Breast epithelium (tissue), 3 donors: ENCODE measurements around the gene MDC1.

Experiments used
- POLR2A ChIP-seq: fragments of 450-650 bp; IDR thresholded peaks from one replicate; pipeline ENCODE4 v1.6.1; 2016; ENCODE audit warnings: antibody characterized with exemption, mild to moderate bottlenecking, moderate library complexity
- POLR2AphosphoS5 ChIP-seq, 3 donors: sonication (generic); formaldehyde crosslinking; IDR thresholded peaks; one replicate each; pipeline ENCODE4 v1.6.1; 2017; ENCODE audit warnings: antibody characterized with exemption in 3 of 3
- TF ChIP-seq, protein P1 (sequence below), 3 donors: fragments of 450-650 bp; IDR thresholded peaks; one replicate each; pipeline ENCODE4 v1.5.1; 2016 to 2017; ENCODE audit warnings: antibody characterized with exemption in 3 of 3, mild to moderate bottlenecking in 3 of 3, moderate library complexity in 3 of 3

DNA sequence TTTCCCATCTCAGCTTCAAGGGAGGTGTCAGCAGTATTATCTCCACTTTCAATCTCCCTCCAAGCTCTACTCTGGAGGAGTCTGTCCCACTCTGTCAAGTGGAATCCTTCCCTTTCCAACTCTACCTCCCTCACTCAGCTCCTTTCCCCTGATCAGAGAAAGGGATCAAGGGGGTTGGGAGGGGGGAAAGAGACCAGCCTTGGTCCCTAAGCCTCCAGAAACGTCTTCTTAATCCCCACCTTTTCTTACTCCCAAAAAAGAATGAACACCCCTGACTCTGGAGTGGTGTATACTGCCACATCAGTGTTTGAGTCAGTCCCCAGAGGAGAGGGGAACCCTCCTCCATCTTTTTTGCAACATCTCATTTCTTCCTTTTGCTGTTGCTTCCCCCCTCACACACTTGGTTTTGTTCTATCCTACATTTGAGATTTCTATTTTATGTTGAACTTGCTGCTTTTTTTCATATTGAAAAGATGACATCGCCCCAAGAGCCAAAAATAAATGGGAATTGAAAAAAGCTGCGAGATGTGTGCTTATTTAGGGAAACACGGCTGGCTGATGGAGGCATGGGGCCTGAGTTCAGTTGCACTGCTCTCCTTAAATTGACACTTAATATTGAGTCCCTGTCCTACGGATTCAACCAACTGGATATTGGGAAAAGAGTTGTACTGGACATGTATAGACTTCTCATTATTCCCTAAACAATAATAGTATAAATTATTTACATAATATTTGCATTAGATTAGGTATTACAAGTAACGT lies 8.0 kb upstream of the MDC1 start:
- TF ChIP-seq, protein P1, sequence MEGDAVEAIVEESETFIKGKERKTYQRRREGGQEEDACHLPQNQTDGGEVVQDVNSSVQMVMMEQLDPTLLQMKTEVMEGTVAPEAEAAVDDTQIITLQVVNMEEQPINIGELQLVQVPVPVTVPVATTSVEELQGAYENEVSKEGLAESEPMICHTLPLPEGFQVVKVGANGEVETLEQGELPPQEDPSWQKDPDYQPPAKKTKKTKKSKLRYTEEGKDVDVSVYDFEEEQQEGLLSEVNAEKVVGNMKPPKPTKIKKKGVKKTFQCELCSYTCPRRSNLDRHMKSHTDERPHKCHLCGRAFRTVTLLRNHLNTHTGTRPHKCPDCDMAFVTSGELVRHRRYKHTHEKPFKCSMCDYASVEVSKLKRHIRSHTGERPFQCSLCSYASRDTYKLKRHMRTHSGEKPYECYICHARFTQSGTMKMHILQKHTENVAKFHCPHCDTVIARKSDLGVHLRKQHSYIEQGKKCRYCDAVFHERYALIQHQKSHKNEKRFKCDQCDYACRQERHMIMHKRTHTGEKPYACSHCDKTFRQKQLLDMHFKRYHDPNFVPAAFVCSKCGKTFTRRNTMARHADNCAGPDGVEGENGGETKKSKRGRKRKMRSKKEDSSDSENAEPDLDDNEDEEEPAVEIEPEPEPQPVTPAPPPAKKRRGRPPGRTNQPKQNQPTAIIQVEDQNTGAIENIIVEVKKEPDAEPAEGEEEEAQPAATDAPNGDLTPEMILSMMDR (IDR thresholded peaks at IDR 0.05): no peak
- no peak for TF ChIP-seq POLR2AphosphoS5 (IDR thresholded peaks at IDR 0.05)
- TF ChIP-seq POLR2A: no peak
